Measurements from ENCODE around the gene RAMP1. TPM values are rescaled to one million over a fixed set of nuclear protein-coding genes. Genes with fewer than 3 reads are reported as not detected.

Gene RAMP1
- total and polyA plus RNA-seq, 9 of the 15 experiments (the other 6 are each of a cell fraction or from before 2014, with no cell fraction given) = 0.72 to 0.77 TPM; not detected in 7

- Histone ChIP-seq H3K27ac (ENCODE audit: extremely low read depth, low read depth, low read length) (no peak overlapping the region), H3K4me1 (replicated peaks in 1 of 2; ENCODE audit: control insufficient read depth in 2 of 2, insufficient read depth in 2 of 2, low read length in 2 of 2) (no peaks in the 10 kb centered on the region), H3K4me3 (no peak overlapping the region), H3K9me3 (replicated peaks; ENCODE audit: control insufficient read depth, insufficient read depth, low read depth, low read length) (no peaks in the 10 kb centered on the region), H3K79me2 (ENCODE audit: control insufficient read depth, insufficient read depth, low read length) (no peaks in the 10 kb centered on the region), H3K9me1 (ENCODE audit: control insufficient read depth, insufficient read depth, low read length) (no peaks in the 10 kb centered on the region), H2AFZ (ENCODE audit: low read depth, low read length) (no peak overlapping the region), H3K4me2 (ENCODE audit: insufficient read depth, low read length) (no peak overlapping the region), H3K9ac (ENCODE audit: insufficient read depth in 1 of 2, low read depth in 2 of 2, low read length in 2 of 2) (no peak overlapping the region), H3K27me3 (ENCODE audit: control insufficient read depth in 2 of 2, insufficient read depth in 2 of 2, low read length in 2 of 2) (no peaks in the 10 kb centered on the region), H3K36me3 (ENCODE audit: control insufficient read depth, insufficient read depth, low read length) (no peaks in the 10 kb centered on the region), H4K20me1 (replicated peaks; ENCODE audit: control insufficient read depth, insufficient read depth, low read length) (no peaks in the 10 kb centered on the region)
- DNase-seq (ENCODE audit: extremely low read depth in 1 of 4, low spot score in 3 of 4) = no peak
- ATAC-seq = no peak
- BruUV-seq (replicated peaks) = no TSS peak
- in situ Hi-C loops (cut with MboI) (no loop called here), intact Hi-C loops (cut with micrococcal nuclease) (no loop called here)
- no peak for FAIRE-seq
- WGBS (ENCODE audit: insufficient coverage, low coverage, missing lambda C conversion rate) = 0% methylated on average over 2 of the region's 2 CpGs
- CTCF ChIA-PET (ENCODE audit: low intra/inter-chr PET ratio) = no interaction called here
- POLR2A ChIA-PET = no interaction called here
- TF ChIP-seq CBX5 (IDR thresholded peaks at IDR 0.05; ENCODE audit: borderline replicate concordance, low read depth) (no peak), MAFF (IDR thresholded peaks at IDR 0.05; ENCODE audit: low read length) (peak; percentile 44; the same call in 1 of the 2 replicates), ZKSCAN8 (CRISPR knock-in tag; IDR thresholded peaks at IDR 0.05) (no peak), MAFK (IDR thresholded peaks at IDR 0.05; ENCODE audit: low read length) (peak; percentile 48; the same call in 1 of the 2 replicates), ZNF316 (IDR thresholded peaks at IDR 0.05) (peak; percentile 82), TBL1XR1 (IDR thresholded peaks at IDR 0.05; ENCODE audit: low read length in 2 of 2) (no peak), ZBTB1 (CRISPR knock-in tag; IDR thresholded peaks at IDR 0.05; ENCODE audit: borderline replicate concordance, low read depth) (no peak), C11orf30 (IDR thresholded peaks at IDR 0.05; ENCODE audit: low read depth) (peak; percentile 64), ZC3H4 (CRISPR knock-in tag; IDR thresholded peaks at IDR 0.05; ENCODE audit: borderline replicate concordance) (no peak), ZNF398 (CRISPR knock-in tag; IDR thresholded peaks at IDR 0.05) (no peak)
Measured at GRCh38 chr2:237823544-237823943, 35.9 kb upstream of the RAMP1 start.
